Mesenchymal stem cell (in vitro differentiated cells and primary cell): ENCODE data around the gene RPL37.
A peak's percentile ranks its signal among the peaks of the same experiment; 100 is the strongest.

Source experiments
- DNase-seq: peaks from one replicate; pipeline ENCODE4 v3.0.0-alpha.2; 2013
- H2AFZ ChIP-seq: one replicate; pipeline ENCODE4 v1.6.1; 2013; ENCODE audit warnings: low read depth, mild to moderate bottlenecking, control low read depth, inconsistent platforms, low read length, moderate library complexity
- H2AK5ac ChIP-seq: 2 replicates; pipeline ENCODE4 v1.6.1; 2013; ENCODE audit warnings: low read length, moderate library complexity, mild to moderate bottlenecking, inconsistent platforms; ENCODE audit not compliant: severe bottlenecking
- H2BK120ac ChIP-seq: one replicate; pipeline ENCODE4 v1.6.1; 2013; ENCODE audit warnings: low read depth, mild to moderate bottlenecking, inconsistent platforms, low read length, moderate library complexity
- H2BK12ac ChIP-seq, 2 experiments: one replicate each; pipeline ENCODE4 v1.6.1; 2013; ENCODE audit warnings: inconsistent platforms in 2 of 2, low read length in 2 of 2, mild to moderate bottlenecking in 2 of 2, moderate library complexity in 2 of 2, control low read depth in 1 of 2
- H2BK15ac ChIP-seq: one replicate; pipeline ENCODE4 v1.6.1; 2013; ENCODE audit warnings: mild to moderate bottlenecking, low read depth, inconsistent platforms; ENCODE audit not compliant: poor library complexity, severe bottlenecking
- H2BK5ac ChIP-seq: 2 replicates; pipeline ENCODE4 v1.6.1; 2013; ENCODE audit warnings: low read depth, mild to moderate bottlenecking, low read length, control low read depth, inconsistent platforms; ENCODE audit not compliant: poor library complexity, severe bottlenecking
- H3K14ac ChIP-seq, 2 experiments: one replicate each; pipeline ENCODE4 v1.6.1; 2013; ENCODE audit warnings: inconsistent platforms in 2 of 2, low read length in 2 of 2, control low read depth in 1 of 2, mild to moderate bottlenecking in 1 of 2, moderate library complexity in 1 of 2
- H3K18ac ChIP-seq, 2 experiments: one replicate each; pipeline ENCODE4 v1.6.1; 2013; ENCODE audit warnings: inconsistent platforms in 2 of 2, low read length in 2 of 2, control low read depth in 1 of 2, low read depth in 1 of 2, mild to moderate bottlenecking in 1 of 2
- H3K23ac ChIP-seq, 2 experiments: one replicate each; pipeline ENCODE4 v1.6.1; 2013; ENCODE audit warnings: inconsistent platforms in 2 of 2, low read length in 2 of 2, mild to moderate bottlenecking in 2 of 2, moderate library complexity in 2 of 2, control low read depth in 1 of 2
- H3K27ac ChIP-seq: 2 replicates; pipeline ENCODE4 v1.5.1; 2013; ENCODE audit warnings: mild to moderate bottlenecking, moderate library complexity, low read length, control low read depth, inconsistent platforms; ENCODE audit not compliant: poor library complexity, severe bottlenecking
- H3K27me3 ChIP-seq, 2 experiments: 2 replicates each; pipeline versions ENCODE4 v1.6.1 to v1.7.0; 2013; ENCODE audit warnings: low read length in 2 of 2, mild to moderate bottlenecking in 2 of 2, moderate library complexity in 2 of 2, control low read depth in 1 of 2, inconsistent platforms in 1 of 2; ENCODE audit not compliant: control insufficient read depth in 1 of 2, insufficient read depth in 1 of 2
- H3K36me3 ChIP-seq, 2 experiments: 2 replicates each; pipeline versions ENCODE4 v1.6.1 to v1.7.0; 2013; ENCODE audit warnings: low read length in 2 of 2, control low read depth in 1 of 2, inconsistent platforms in 1 of 2, low read depth in 1 of 2, mild to moderate bottlenecking in 1 of 2; ENCODE audit not compliant: insufficient read depth in 2 of 2, control insufficient read depth in 1 of 2
- H3K4ac ChIP-seq, 2 experiments: one replicate each; pipeline ENCODE4 v1.6.1; 2013; ENCODE audit warnings: inconsistent platforms in 2 of 2, low read length in 2 of 2, mild to moderate bottlenecking in 2 of 2, moderate library complexity in 2 of 2, control low read depth in 1 of 2, low read depth in 1 of 2
- H3K4me1 ChIP-seq: 2 replicates; pipeline ENCODE4 v1.6.1; 2013; ENCODE audit warnings: low read depth, low read length, control low read depth; ENCODE audit not compliant: control insufficient read depth, insufficient read depth
- H3K4me2 ChIP-seq: 2 replicates; pipeline ENCODE4 v1.6.1; 2013; ENCODE audit warnings: low read length, mild to moderate bottlenecking, inconsistent platforms; ENCODE audit not compliant: poor library complexity, severe bottlenecking
- H3K4me3 ChIP-seq, 2 experiments: 2 replicates each; pipeline versions ENCODE4 v1.5.1 to v1.7.0; 2013; ENCODE audit warnings: low read length in 2 of 2, mild to moderate bottlenecking in 2 of 2, control low read depth in 1 of 2, low read depth in 1 of 2; ENCODE audit not compliant: insufficient read depth in 1 of 2
- H3K79me1 ChIP-seq: replicated peaks from 2 replicates; pipeline ENCODE4 v1.6.1; 2013; ENCODE audit warnings: mild to moderate bottlenecking, control low read depth, low read length, inconsistent platforms; ENCODE audit not compliant: poor library complexity, severe bottlenecking
- H3K9ac ChIP-seq: 2 replicates; pipeline ENCODE4 v1.7.0; 2013; ENCODE audit warnings: mild to moderate bottlenecking, low read length, moderate library complexity
- H3K9me3 ChIP-seq: 2 replicates; pipeline ENCODE4 v1.7.0; 2013; ENCODE audit warnings: mild to moderate bottlenecking, low read length; ENCODE audit not compliant: control insufficient read depth
- H4K8ac ChIP-seq: one replicate; pipeline ENCODE4 v1.6.1; 2013; ENCODE audit warnings: inconsistent platforms, mild to moderate bottlenecking, low read length, moderate library complexity
- H4K91ac ChIP-seq: one replicate; pipeline ENCODE4 v1.6.1; 2013; ENCODE audit warnings: mild to moderate bottlenecking, low read length, inconsistent platforms
- WGBS: methylation state at CpG from one replicate; pipeline ENCODE4 v1.1.7; 2013; ENCODE audit warnings: mixed read lengths; 5-methylcytosine and 5-hydroxymethylcytosine counted together

Gene RPL37

GRCh38 chr5:40813698-40814281, 21.2 kb downstream of the RPL37 start:
- H2BK120ac ChIP-seq = no peak overlapping the region
- H4K91ac ChIP-seq = no peak overlapping the region
- DNase-seq = no peak
- H3K4me2 ChIP-seq = no peak overlapping the region
- H2BK12ac ChIP-seq = no peak overlapping the region
- WGBS = 100% methylated on average over 1 of the region's 2 CpGs
- no peak overlapping the region for H3K9ac ChIP-seq
- no peaks in the 10 kb centered on the region for H3K9me3 ChIP-seq
- no peaks in the 10 kb centered on the region for H3K27me3 ChIP-seq
- no peak overlapping the region for H3K27ac ChIP-seq
- H2AK5ac ChIP-seq = no peak overlapping the region
- H3K36me3 ChIP-seq = no peaks in the 10 kb centered on the region
- no peak overlapping the region for H2BK5ac ChIP-seq
- no peak overlapping the region for H3K23ac ChIP-seq
- no peak overlapping the region for H4K8ac ChIP-seq
- H2AFZ ChIP-seq = no peak overlapping the region
- no peak overlapping the region for H3K14ac ChIP-seq
- no peak overlapping the region for H3K18ac ChIP-seq
- no peak overlapping the region for H3K4me3 ChIP-seq
- no peaks in the 10 kb centered on the region for H3K79me1 ChIP-seq
- H2BK15ac ChIP-seq = no peak overlapping the region
- peaks cover under 1% of the 10 kb centered on the region for H3K4me1 ChIP-seq
- no peak overlapping the region for H3K4ac ChIP-seq

GRCh38 chr5:40812125-40812524, 22.9 kb downstream of the RPL37 start:
- Histone ChIP-seq H3K4me3 (no peak overlapping the region), H3K27ac (no peak overlapping the region), H3K9ac (no peak overlapping the region), H3K27me3 (no peaks in the 10 kb centered on the region), H2BK5ac (no peak overlapping the region), H3K9me3 (no peaks in the 10 kb centered on the region), H3K18ac (no peak overlapping the region), H3K23ac (no peak overlapping the region), H3K36me3 (no peaks in the 10 kb centered on the region), H3K4me1 (peaks cover 4% of the 10 kb centered on the region), H2BK15ac (no peak overlapping the region), H3K4me2 (no peak overlapping the region), H2BK12ac (no peak overlapping the region), H3K14ac (no peak overlapping the region), H4K91ac (no peak overlapping the region), H4K8ac (no peak overlapping the region), H2AFZ (no peak overlapping the region), H2AK5ac (no peak overlapping the region), H3K4ac (no peak overlapping the region), H3K79me1 (peaks cover 1% of the 10 kb centered on the region), H2BK120ac (no peak overlapping the region)
- WGBS = no CpG with 5 or more reads among the region's 1 CpG
- DNase-seq = no peak

GRCh38 chr5:40801771-40802562, 33.1 kb downstream of the RPL37 start:
- H3K23ac ChIP-seq = no peak overlapping the region
- H3K4me1 ChIP-seq = no peaks in the 10 kb centered on the region
- H2BK12ac ChIP-seq = no peak overlapping the region
- H3K4me3 ChIP-seq = no peak overlapping the region
- no peak overlapping the region for H3K4ac ChIP-seq
- no peaks in the 10 kb centered on the region for H3K27me3 ChIP-seq
- no peaks in the 10 kb centered on the region for H3K79me1 ChIP-seq
- no peak overlapping the region for H3K4me2 ChIP-seq
- no peak for DNase-seq
- H3K9me3 ChIP-seq = no peaks in the 10 kb centered on the region
- H4K8ac ChIP-seq = no peak overlapping the region
- no peak overlapping the region for H3K14ac ChIP-seq
- H3K36me3 ChIP-seq = no peaks in the 10 kb centered on the region
- no peak overlapping the region for H2AFZ ChIP-seq
- H2AK5ac ChIP-seq = no peak overlapping the region
- H4K91ac ChIP-seq = no peak overlapping the region
- H2BK120ac ChIP-seq = no peak overlapping the region
- no peak overlapping the region for H2BK15ac ChIP-seq
- no peak overlapping the region for H3K27ac ChIP-seq
- H2BK5ac ChIP-seq = no peak overlapping the region
- 92% methylated on average over 3 of the region's 8 CpGs for WGBS
- H3K18ac ChIP-seq = peak overlapping the region in 1 of 2 experiments; percentile 52
- H3K9ac ChIP-seq = no peak overlapping the region

GRCh38 chr5:40799258-40799657, 35.8 kb downstream of the RPL37 start:
- H3K23ac ChIP-seq = no peak overlapping the region
- H4K8ac ChIP-seq = no peak overlapping the region
- H2BK15ac ChIP-seq = no peak overlapping the region
- H3K27me3 ChIP-seq = no peaks in the 10 kb centered on the region
- no peaks in the 10 kb centered on the region for H3K9me3 ChIP-seq
- H2BK12ac ChIP-seq = no peak overlapping the region
- H2AFZ ChIP-seq = no peak overlapping the region
- H3K9ac ChIP-seq = peak overlapping the region; percentile 98
- no peak overlapping the region for H2BK5ac ChIP-seq
- H3K79me1 ChIP-seq = no peaks in the 10 kb centered on the region
- H3K4ac ChIP-seq = no peak overlapping the region
- H3K27ac ChIP-seq = no peak overlapping the region
- H3K18ac ChIP-seq = no peak overlapping the region
- H4K91ac ChIP-seq = no peak overlapping the region
- H3K4me1 ChIP-seq = no peaks in the 10 kb centered on the region
- H3K4me2 ChIP-seq = no peak overlapping the region
- no peak overlapping the region for H3K14ac ChIP-seq
- H3K36me3 ChIP-seq = peaks cover 0 to 7% of the 10 kb centered on the region in 2 experiments
- H2BK120ac ChIP-seq = no peak overlapping the region
- 40% methylated on average over 1 of the region's 1 CpG for WGBS
- DNase-seq = no peak
- H2AK5ac ChIP-seq = no peak overlapping the region
- H3K4me3 ChIP-seq = peak overlapping the region in 1 of 2 experiments; percentile 98
